HG03457 (cell line): ENCODE data around the gene DOK4.
"Not testable (repeated sequence)": the region's sequence is repeated elsewhere in the genome, so short reads cannot be mapped to it uniquely, and the experiment has no call there.

Source experiments
- ATAC-seq: cut with Tn5 transposase; IDR thresholded peaks from one replicate; pipeline ENCODE4 v1.9.1; 2021; ENCODE audit warnings: moderate number of reproducible peaks; ENCODE audit not compliant: unreplicated experiment

The DOK4 gene

GRCh38 chr16:57502048-57502775, 15.9 kb upstream of the DOK4 start:
- no peak for ATAC-seq

GRCh38 chr16:57501492-57501891, 15.2 kb upstream of the DOK4 start:
- ATAC-seq, result no peak

- ATAC-seq, result no peak
These were observed 14.4 kb upstream of the DOK4 start for GRCh38 chr16:57500578-57501111.

- not testable (repeated sequence) for ATAC-seq
These were observed 13.6 kb upstream of the DOK4 start for GRCh38 chr16:57499941-57500340.

- no peak for ATAC-seq
These were observed 11.7 kb upstream of the DOK4 start for GRCh38 chr16:57498031-57498430.

GRCh38 chr16:57497121-57497520, 10.8 kb upstream of the DOK4 start:
- no peak for ATAC-seq

- ATAC-seq, result no peak
These were observed 7.5 kb upstream of the DOK4 start for GRCh38 chr16:57493767-57494166.

- ATAC-seq, result no peak
These were observed 2.9 kb upstream of the DOK4 start for GRCh38 chr16:57489229-57489628.

GRCh38 chr16:57486858-57487834, 853 bp upstream of the DOK4 start:
- no peak for ATAC-seq

- no peak for ATAC-seq
These were observed 990 bp downstream of the DOK4 start for GRCh38 chr16:57485091-57485915.

GRCh38 chr16:57484515-57485005, 1.7 kb downstream of the DOK4 start:
- no peak for ATAC-seq

- no peak for ATAC-seq
These were observed 2.4 kb downstream of the DOK4 start for GRCh38 chr16:57483725-57484514.

- no peak for ATAC-seq
These were observed 3.3 kb downstream of the DOK4 start for GRCh38 chr16:57482845-57483545.

- ATAC-seq, result no peak
These were observed 4.9 kb downstream of the DOK4 start for GRCh38 chr16:57481421-57481820.

- no peak for ATAC-seq
These were observed 5.5 kb downstream of the DOK4 start for GRCh38 chr16:57480754-57481230.

GRCh38 chr16:57479976-57480753, 6.1 kb downstream of the DOK4 start:
- no peak for ATAC-seq

- ATAC-seq, result no peak
These were observed 6.9 kb downstream of the DOK4 start for GRCh38 chr16:57479205-57479975.
